Neural progenitor cell (in vitro differentiated cells): ENCODE results near the gene CD58. TPM values are rescaled to one million over a fixed set of nuclear protein-coding genes. Genes with fewer than 3 reads are reported as not detected.

Experiments used
- DNase-seq: peaks from one replicate; pipeline ENCODE4 v3.0.0-alpha.2; 2016; ENCODE audit warnings: low spot score
- H2AFZ ChIP-seq: fragments of 200-600 bp; sonication (generic); replicated peaks from 2 replicates; pipeline ENCODE4 v1.6.1; 2016; ENCODE audit warnings: antibody characterized with exemption
- H3F3A ChIP-seq: fragments of 200-600 bp; sonication (generic); 2 replicates; pipeline ENCODE4 v1.6.1; 2016; ENCODE audit warnings: antibody characterized with exemption, low read depth
- H3K27ac ChIP-seq: fragments of 200-600 bp; sonication (generic); 2 replicates; pipeline ENCODE4 v1.5.1; 2016; ENCODE audit warnings: mild to moderate bottlenecking
- H3K27me3 ChIP-seq: fragments of 200-600 bp; sonication (generic); 2 replicates; pipeline ENCODE4 v1.6.1; 2016; ENCODE audit warnings: mild to moderate bottlenecking, moderate library complexity
- H3K36me3 ChIP-seq: fragments of 200-600 bp; sonication (generic); 2 replicates; pipeline ENCODE4 v1.5.1; 2016
- H3K4me1 ChIP-seq: fragments of 200-600 bp; sonication (generic); 2 replicates; pipeline ENCODE4 v1.6.1; 2016; ENCODE audit warnings: mixed run types
- H3K4me2 ChIP-seq: fragments of 200-600 bp; sonication (generic); 2 replicates; pipeline ENCODE4 v1.6.1; 2016
- H3K4me3 ChIP-seq: fragments of 200-600 bp; sonication (generic); 2 replicates; pipeline ENCODE4 v1.5.1; 2016
- H3K79me2 ChIP-seq: fragments of 200-600 bp; sonication (generic); 2 replicates; pipeline ENCODE4 v1.6.1; 2016; ENCODE audit warnings: low read depth
- H3K9ac ChIP-seq: fragments of 200-600 bp; sonication (generic); 2 replicates; pipeline ENCODE4 v1.6.1; 2016
- H3K9me3 ChIP-seq: fragments of 200-600 bp; sonication (generic); 2 replicates; pipeline ENCODE4 v1.5.1; 2016; ENCODE audit warnings: low read depth
- H4K20me1 ChIP-seq: fragments of 200-600 bp; sonication (generic); 2 replicates; pipeline ENCODE4 v1.6.1; 2016; ENCODE audit warnings: low read depth
- H3K27ac Mint-ChIP-seq: 3 replicates; pipeline ENCODE4 v1.8.0; 2021; ENCODE audit warnings: mixed read lengths
- H3K27me3 Mint-ChIP-seq: 2 replicates; pipeline ENCODE4 v1.8.0; 2022; ENCODE audit warnings: low read depth, mild to moderate bottlenecking, inconsistent platforms, moderate library complexity, mixed read lengths; ENCODE audit not compliant: insufficient read depth
- H3K36me3 Mint-ChIP-seq: 3 replicates; pipeline ENCODE4 v1.8.0; 2021; ENCODE audit warnings: mixed read lengths
- H3K4me1 Mint-ChIP-seq: 3 replicates; pipeline ENCODE4 v1.8.0; 2021; ENCODE audit warnings: mixed read lengths
- H3K4me3 Mint-ChIP-seq: 3 replicates; pipeline ENCODE4 v1.8.0; 2021; ENCODE audit warnings: mild to moderate bottlenecking, moderate library complexity, mixed read lengths
- H3K9me3 Mint-ChIP-seq: 3 replicates; pipeline ENCODE4 v1.8.0; 2020; ENCODE audit warnings: mixed read lengths
- CTCF ChIP-seq: fragments of 200-600 bp; sonication (generic); IDR thresholded peaks from 2 replicates; pipeline ENCODE4 v1.5.1; 2017; ENCODE audit warnings: antibody characterized with exemption, mild to moderate bottlenecking
- EZH2 ChIP-seq: fragments of 200-600 bp; sonication (generic); IDR thresholded peaks from 2 replicates; pipeline ENCODE4 v1.6.1; 2017; ENCODE audit warnings: antibody characterized with exemption, mild to moderate bottlenecking, moderate library complexity
- EZH2phosphoT487 ChIP-seq: fragments of 200-600 bp; sonication (generic); IDR thresholded peaks from 2 replicates; pipeline ENCODE4 v1.6.1; 2017; ENCODE audit warnings: antibody characterized with exemption
- total RNA-seq: library from RNA; depleted of rRNA; stranded (reverse); fragments of >200 nt; gene quantifications from 2 replicates; pipeline ENCODE4 v1.2.3, GENCODE V29; 2015; ENCODE audit warnings: low replicate concordance

The CD58 gene
- total RNA-seq, 1 donor from 2014 or later = 14.6 TPM

GRCh38 chr1:116533429-116533820 is 37.4 kb downstream of the CD58 start:
- no peak overlapping the region for H3K27ac Mint-ChIP-seq

GRCh38 chr1:116532671-116533428 is 38.0 kb downstream of the CD58 start:
- no peak for DNase-seq
- Histone ChIP-seq H3K4me2 (no peak overlapping the region), H3K27me3 (no peaks in the 10 kb centered on the region), H4K20me1 (no peaks in the 10 kb centered on the region), H3K4me3 (no peak overlapping the region), H2AFZ (no peak overlapping the region), H3K4me1 (no peaks in the 10 kb centered on the region), H3K9ac (no peak overlapping the region), H3K9me3 (no peaks in the 10 kb centered on the region), H3F3A (no peaks in the 10 kb centered on the region), H3K79me2 (no peaks in the 10 kb centered on the region), H3K27ac (no peak overlapping the region), H3K36me3 (no peaks in the 10 kb centered on the region)
- TF ChIP-seq CTCF (no peak), EZH2phosphoT487 (no peak), EZH2 (no peak)
- H3K27ac Mint-ChIP-seq = no peak overlapping the region
- H3K4me1 Mint-ChIP-seq = no peaks in the 10 kb centered on the region
- no peaks in the 10 kb centered on the region for H3K9me3 Mint-ChIP-seq
- no peaks in the 10 kb centered on the region for H3K27me3 Mint-ChIP-seq
- H3K36me3 Mint-ChIP-seq = peaks cover 25% of the 10 kb centered on the region
- H3K4me3 Mint-ChIP-seq = no peak overlapping the region

More at GRCh38 chr1:116533429-116533820, 37.4 kb downstream of the CD58 start:
- Histone ChIP-seq H4K20me1 (no peaks in the 10 kb centered on the region), H3K4me3 (no peak overlapping the region), H3K4me1 (no peaks in the 10 kb centered on the region), H3K4me2 (no peak overlapping the region), H3K9ac (no peak overlapping the region), H3F3A (no peaks in the 10 kb centered on the region), H2AFZ (no peak overlapping the region), H3K27ac (no peak overlapping the region), H3K79me2 (no peaks in the 10 kb centered on the region), H3K27me3 (no peaks in the 10 kb centered on the region), H3K9me3 (no peaks in the 10 kb centered on the region), H3K36me3 (no peaks in the 10 kb centered on the region)
- Mint-ChIP-seq H3K4me1 (no peaks in the 10 kb centered on the region), H3K9me3 (no peaks in the 10 kb centered on the region), H3K36me3 (peaks cover 25% of the 10 kb centered on the region), H3K4me3 (no peak overlapping the region), H3K27me3 (no peaks in the 10 kb centered on the region)
- TF ChIP-seq CTCF (no peak), EZH2 (no peak), EZH2phosphoT487 (no peak)
- no peak for DNase-seq

GRCh38 chr1:116531917-116532316 is 38.9 kb downstream of the CD58 start:
- no peak overlapping the region for H3K27ac Mint-ChIP-seq
- no peaks in the 10 kb centered on the region for H3K4me1 ChIP-seq
- H3K36me3 ChIP-seq = no peaks in the 10 kb centered on the region
- no peak overlapping the region for H3K4me3 Mint-ChIP-seq
- H3K27ac ChIP-seq = no peak overlapping the region
- no peaks in the 10 kb centered on the region for H3K4me1 Mint-ChIP-seq
- H3K79me2 ChIP-seq = no peaks in the 10 kb centered on the region
- H3K4me3 ChIP-seq = no peak overlapping the region
- H2AFZ ChIP-seq = no peak overlapping the region
- no peak for DNase-seq
- H3K9me3 Mint-ChIP-seq = peaks cover 4% of the 10 kb centered on the region
- H4K20me1 ChIP-seq = no peaks in the 10 kb centered on the region
- H3K4me2 ChIP-seq = no peak overlapping the region
- no peak overlapping the region for H3K9ac ChIP-seq
- no peaks in the 10 kb centered on the region for H3F3A ChIP-seq
- peaks cover 27% of the 10 kb centered on the region for H3K36me3 Mint-ChIP-seq
- H3K27me3 ChIP-seq = no peaks in the 10 kb centered on the region
- TF ChIP-seq CTCF (no peak), EZH2 (no peak), EZH2phosphoT487 (no peak)
- no peaks in the 10 kb centered on the region for H3K27me3 Mint-ChIP-seq
- H3K9me3 ChIP-seq = no peaks in the 10 kb centered on the region
